ENCODE measurements around the gene AOPEP. TPM values are rescaled to one million over a fixed set of nuclear protein-coding genes. Genes with fewer than 3 reads are reported as not detected.
"Not testable (repeated sequence)": the region's sequence is repeated elsewhere in the genome, so short reads cannot be mapped to it uniquely, and the experiment has no call there.

AOPEP gene
- total and polyA plus RNA-seq, 2 donors (not counting 1 experiment from before 2014, with no cell fraction given): 66.1 to 94.1 TPM

DNA sequence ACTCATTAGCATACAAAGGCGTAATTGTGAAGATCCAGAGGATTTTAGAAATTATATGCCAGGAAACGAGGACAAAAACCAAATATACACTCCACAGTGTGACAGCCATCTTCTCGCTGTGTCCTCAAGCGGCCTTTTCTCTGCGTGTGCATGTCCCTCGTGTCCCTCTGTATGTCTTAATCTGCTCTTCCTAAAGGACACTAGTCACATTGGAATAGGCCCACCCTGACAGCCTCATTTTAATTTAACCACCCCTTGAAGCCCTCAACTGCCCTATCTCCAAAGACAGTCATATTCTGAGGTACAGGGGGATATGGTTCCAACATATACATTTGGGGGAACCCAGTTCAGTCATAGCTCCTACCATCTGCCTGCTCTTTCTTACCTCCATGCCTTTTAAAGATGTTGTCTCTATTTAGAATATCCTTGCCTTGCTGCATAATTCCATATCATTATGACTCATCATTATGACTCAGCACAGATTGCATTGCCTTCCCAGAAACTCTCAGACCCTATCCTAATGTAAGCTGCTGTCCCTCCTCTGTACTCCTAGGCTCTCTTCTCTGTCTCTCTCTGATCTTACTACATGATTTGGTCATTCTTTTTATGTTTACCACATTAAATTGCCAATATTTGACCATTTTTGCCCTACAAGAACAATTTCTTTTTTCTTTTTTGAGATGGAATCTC lies 210.9 kb downstream of the AOPEP start:
- H3K4me2 ChIP-seq (ENCODE audit: extremely low read depth, insufficient read depth, low read length): no peak overlapping the region
- H3K9ac ChIP-seq (ENCODE audit: insufficient read depth, low read length): no peak overlapping the region

DNA sequence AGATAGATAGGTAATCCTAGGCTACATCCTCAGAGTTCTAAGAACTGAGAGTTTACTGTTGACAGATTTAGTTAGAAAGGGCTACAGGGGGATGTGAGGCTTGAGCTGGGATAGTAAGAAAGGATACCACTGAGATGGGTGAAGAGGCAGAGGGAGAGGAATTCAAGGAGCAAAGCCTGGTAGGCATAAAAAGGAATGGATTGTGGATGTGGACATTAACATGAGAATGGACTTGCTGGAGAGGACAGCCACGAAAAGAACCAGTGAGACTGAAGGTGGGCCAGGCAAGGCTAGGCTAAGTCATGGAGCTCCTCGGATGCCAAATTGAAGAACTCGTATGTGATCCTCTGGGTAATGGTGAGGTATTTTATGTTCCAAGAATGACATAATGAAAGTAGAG lies 211.9 kb downstream of the AOPEP start:
- no peak for DNase-seq (ENCODE audit: low read depth in 2 of 2)
- peaks cover 24% of the 10 kb centered on the region for H3K4me1 ChIP-seq (ENCODE audit: control insufficient read depth, extremely low read depth, insufficient read depth, low read length)
- H3K79me2 ChIP-seq (ENCODE audit: control insufficient read depth, insufficient read depth, low read length): no peaks in the 10 kb centered on the region
- H3K36me3 ChIP-seq (ENCODE audit: control insufficient read depth, insufficient read depth, low read length): no peaks in the 10 kb centered on the region
- H3K27ac ChIP-seq (ENCODE audit: insufficient read depth, low read length): peak overlapping the region; percentile 65
- H3K4me2 ChIP-seq (ENCODE audit: extremely low read depth, insufficient read depth, low read length): no peak overlapping the region
- H3K9me3 ChIP-seq (ENCODE audit: control insufficient read depth, insufficient read depth, low read depth, low read length): no peaks in the 10 kb centered on the region
- H4K20me1 ChIP-seq (ENCODE audit: control insufficient read depth, extremely low read depth, insufficient read depth, low read length): no peaks in the 10 kb centered on the region
- H3K27me3 ChIP-seq (ENCODE audit: control insufficient read depth, insufficient read depth, low read length): no peaks in the 10 kb centered on the region
- H2AFZ ChIP-seq (ENCODE audit: low read length): no peak overlapping the region
- no peak overlapping the region for H3K9ac ChIP-seq (ENCODE audit: insufficient read depth, low read length)
- no peak overlapping the region for H3K4me3 ChIP-seq (replicated peaks in 1 of 4; ENCODE audit: control extremely low read depth in 1 of 4, insufficient read depth in 1 of 4, low read depth in 3 of 4, low read length in 4 of 4)
- no peak for TF ChIP-seq EZH2 (IDR thresholded peaks at IDR 0.05; ENCODE audit: low read length, missing control alignments)
- TF ChIP-seq, protein P1, sequence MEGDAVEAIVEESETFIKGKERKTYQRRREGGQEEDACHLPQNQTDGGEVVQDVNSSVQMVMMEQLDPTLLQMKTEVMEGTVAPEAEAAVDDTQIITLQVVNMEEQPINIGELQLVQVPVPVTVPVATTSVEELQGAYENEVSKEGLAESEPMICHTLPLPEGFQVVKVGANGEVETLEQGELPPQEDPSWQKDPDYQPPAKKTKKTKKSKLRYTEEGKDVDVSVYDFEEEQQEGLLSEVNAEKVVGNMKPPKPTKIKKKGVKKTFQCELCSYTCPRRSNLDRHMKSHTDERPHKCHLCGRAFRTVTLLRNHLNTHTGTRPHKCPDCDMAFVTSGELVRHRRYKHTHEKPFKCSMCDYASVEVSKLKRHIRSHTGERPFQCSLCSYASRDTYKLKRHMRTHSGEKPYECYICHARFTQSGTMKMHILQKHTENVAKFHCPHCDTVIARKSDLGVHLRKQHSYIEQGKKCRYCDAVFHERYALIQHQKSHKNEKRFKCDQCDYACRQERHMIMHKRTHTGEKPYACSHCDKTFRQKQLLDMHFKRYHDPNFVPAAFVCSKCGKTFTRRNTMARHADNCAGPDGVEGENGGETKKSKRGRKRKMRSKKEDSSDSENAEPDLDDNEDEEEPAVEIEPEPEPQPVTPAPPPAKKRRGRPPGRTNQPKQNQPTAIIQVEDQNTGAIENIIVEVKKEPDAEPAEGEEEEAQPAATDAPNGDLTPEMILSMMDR (conservative IDR thresholded peaks at IDR 0.05 in 1 of 2, IDR thresholded peaks at IDR 0.05 in 1 of 2; ENCODE audit: low read depth in 1 of 2, low read length in 2 of 2): no peak

More for the DNA sequence above, 210.9 kb downstream of the AOPEP start:
- Histone ChIP-seq H3K4me1 (ENCODE audit: control insufficient read depth, extremely low read depth, insufficient read depth, low read length) (peaks cover 24% of the 10 kb centered on the region), H3K9me3 (ENCODE audit: control insufficient read depth, insufficient read depth, low read depth, low read length) (no peaks in the 10 kb centered on the region), H3K36me3 (ENCODE audit: control insufficient read depth, insufficient read depth, low read length) (no peaks in the 10 kb centered on the region), H4K20me1 (ENCODE audit: control insufficient read depth, extremely low read depth, insufficient read depth, low read length) (no peaks in the 10 kb centered on the region), H2AFZ (ENCODE audit: low read length) (no peak overlapping the region), H3K79me2 (ENCODE audit: control insufficient read depth, insufficient read depth, low read length) (no peaks in the 10 kb centered on the region), H3K27ac (ENCODE audit: insufficient read depth, low read length) (peak overlapping the region; percentile 65), H3K27me3 (ENCODE audit: control insufficient read depth, insufficient read depth, low read length) (no peaks in the 10 kb centered on the region), H3K4me3 (replicated peaks in 1 of 4; ENCODE audit: control extremely low read depth in 1 of 4, insufficient read depth in 1 of 4, low read depth in 3 of 4, low read length in 4 of 4) (no peak overlapping the region)
- peak; percentile 94 to 96 for DNase-seq (ENCODE audit: low read depth in 2 of 2)
- TF ChIP-seq EZH2 (IDR thresholded peaks at IDR 0.05; ENCODE audit: low read length, missing control alignments): no peak
- TF ChIP-seq, protein P1 (conservative IDR thresholded peaks at IDR 0.05 in 1 of 2, IDR thresholded peaks at IDR 0.05 in 1 of 2; ENCODE audit: low read depth in 1 of 2, low read length in 2 of 2): no peak

DNA sequence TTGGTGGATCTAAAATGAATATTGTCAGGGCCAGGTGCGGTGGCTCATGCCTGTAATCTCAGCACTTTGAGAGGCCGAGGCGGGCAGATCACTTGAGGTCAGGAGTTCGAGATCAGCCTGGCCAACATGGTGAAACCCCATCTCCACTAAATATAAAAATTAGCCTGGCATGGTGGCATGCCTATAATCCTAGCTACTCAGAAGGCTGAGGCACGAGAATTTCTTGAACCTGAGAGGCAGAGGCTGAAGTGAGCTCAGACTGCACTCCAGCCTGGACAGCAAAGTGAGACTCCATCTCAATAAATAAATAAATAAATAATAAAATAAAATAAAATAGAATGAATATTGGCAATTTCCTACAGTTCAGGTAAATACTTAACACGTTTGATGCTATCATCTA lies 213.8 kb downstream of the AOPEP start:
- H3K36me3 ChIP-seq (ENCODE audit: control insufficient read depth, insufficient read depth, low read length); H4K20me1 ChIP-seq (ENCODE audit: control insufficient read depth, extremely low read depth, insufficient read depth, low read length); H3K79me2 ChIP-seq (ENCODE audit: control insufficient read depth, insufficient read depth, low read length); H3K27me3 ChIP-seq (ENCODE audit: control insufficient read depth, insufficient read depth, low read length); H3K9me3 ChIP-seq (ENCODE audit: control insufficient read depth, insufficient read depth, low read depth, low read length); DNase-seq (ENCODE audit: low read depth in 2 of 2); H2AFZ ChIP-seq (ENCODE audit: low read length); H3K9ac ChIP-seq (ENCODE audit: insufficient read depth, low read length); H3K4me3 ChIP-seq (replicated peaks in 1 of 4; ENCODE audit: control extremely low read depth in 1 of 4, insufficient read depth in 1 of 4, low read depth in 3 of 4, low read length in 4 of 4); H3K27ac ChIP-seq (ENCODE audit: insufficient read depth, low read length); H3K4me2 ChIP-seq (ENCODE audit: extremely low read depth, insufficient read depth, low read length): not testable (repeated sequence)
- H3K4me1 ChIP-seq (ENCODE audit: control insufficient read depth, extremely low read depth, insufficient read depth, low read length): peaks cover 34% of the 10 kb centered on the region
